Keratinocyte (primary cell): ENCODE data around the gene GPC3. TPM values are rescaled to one million over a fixed set of nuclear protein-coding genes. Genes with fewer than 3 reads are reported as not detected.

ENCODE experiments used
- DNase-seq: peaks from one replicate; pipeline ENCODE4 v3.0.0-alpha.2; 2011; ENCODE audit warnings: low read depth, missing footprints, low spot score
- FAIRE-seq: peaks from 2 replicates; lab custom pipeline; 2011; peaks lifted over from hg19 to GRCh38; lab: Jason Lieb, UNC
- H2AFZ ChIP-seq: 2 replicates; pipeline ENCODE4 v1.6.0; 2012; ENCODE audit warnings: low read length, control low read depth, inconsistent platforms; ENCODE audit not compliant: control insufficient read depth
- H3K27ac ChIP-seq: 2 replicates; pipeline ENCODE4 v1.5.1; 2011; ENCODE audit warnings: low read length; ENCODE audit not compliant: control insufficient read depth, insufficient read depth
- H3K27me3 ChIP-seq: 3 replicates; pipeline ENCODE4 v1.6.0; 2011; ENCODE audit warnings: low read length; ENCODE audit not compliant: control insufficient read depth, insufficient read depth; ENCODE audit errors: extremely low read depth
- H3K36me3 ChIP-seq, 2 experiments: 2 replicates in 1 of 2; 3 replicates in 1 of 2; pipeline ENCODE4 v1.5.1; 2011; ENCODE audit warnings: low read length in 2 of 2, mild to moderate bottlenecking in 1 of 2; ENCODE audit not compliant: control insufficient read depth in 2 of 2, insufficient read depth in 2 of 2; ENCODE audit errors: extremely low read depth in 1 of 2
- H3K4me1 ChIP-seq: 3 replicates; pipeline ENCODE4 v1.5.1; 2011; ENCODE audit warnings: low read length; ENCODE audit not compliant: control insufficient read depth, insufficient read depth; ENCODE audit errors: extremely low read depth
- H3K4me2 ChIP-seq: 3 replicates; pipeline ENCODE4 v1.6.0; 2011; ENCODE audit warnings: low read depth, low read length; ENCODE audit not compliant: control insufficient read depth, insufficient read depth; ENCODE audit errors: extremely low read depth
- H3K4me3 ChIP-seq, 3 experiments: fragments of 200-600 bp in 1 of 3; sonication (generic) in 1 of 3; 2 replicates in 2 of 3; 3 replicates in 1 of 3; pipeline ENCODE4 v1.5.1; 2011 to 2016; ENCODE audit warnings: low read length in 3 of 3, mild to moderate bottlenecking in 3 of 3, control low read depth in 2 of 3, inconsistent platforms in 1 of 3, low read depth in 1 of 3, mixed read lengths in 1 of 3, mixed run types in 1 of 3, moderate library complexity in 1 of 3; ENCODE audit not compliant: control insufficient read depth in 2 of 3, insufficient read depth in 2 of 3; ENCODE audit errors: extremely low read depth in 1 of 3
- H3K79me2 ChIP-seq: 2 replicates; pipeline ENCODE4 v1.6.0; 2012; ENCODE audit warnings: low read length; ENCODE audit not compliant: control insufficient read depth, insufficient read depth
- H3K9ac ChIP-seq: 3 replicates; pipeline ENCODE4 v1.6.0; 2011; ENCODE audit warnings: low read length; ENCODE audit not compliant: control insufficient read depth, insufficient read depth; ENCODE audit errors: extremely low read depth
- H3K9me1 ChIP-seq: 3 replicates; pipeline ENCODE4 v1.6.0; 2011; ENCODE audit warnings: low read length; ENCODE audit not compliant: control insufficient read depth, insufficient read depth; ENCODE audit errors: extremely low read depth
- H3K9me3 ChIP-seq: 2 replicates; pipeline ENCODE4 v1.5.1; 2012; ENCODE audit warnings: low read depth, low read length; ENCODE audit not compliant: control insufficient read depth
- H4K20me1 ChIP-seq: 3 replicates; pipeline ENCODE4 v1.6.0; 2011; ENCODE audit warnings: low read length; ENCODE audit not compliant: control insufficient read depth, insufficient read depth; ENCODE audit errors: extremely low read depth
- EZH2 ChIP-seq: IDR thresholded peaks from one replicate; pipeline ENCODE4 v1.6.1; 2012; ENCODE audit warnings: inconsistent platforms, mild to moderate bottlenecking, low read length, moderate library complexity
- dilution Hi-C: fragments of 300-500 bp; cut with MboI; formaldehyde crosslinking; loops from one replicate; pipeline ENCODE4 v1.7.0; 2020; ENCODE audit warnings: low sequenced_read_pairs; ENCODE audit not compliant: extremely low pct_ligation_motif_present
- polyA plus RNA-seq, 5 experiments: library from polyadenylated mRNA; depleted of rRNA in 3 of 5; stranded (reverse) in 3 of 5; stranded (forward) in 1 of 5; unstranded in 1 of 5; fragments of >200 nt; gene quantifications; 1 replicate in 1 of 5; 2 replicates in 3 of 5; 3 replicates in 1 of 5; pipeline versions ENCODE4 v1.2.1 to v1.2.3, GENCODE V29; 2011 to 2012; ENCODE audit warnings: missing spikeins in 2 of 5, low read depth in 1 of 5, low replicate concordance in 1 of 5
- TF ChIP-seq, protein P1 (sequence below), 3 experiments: IDR thresholded peaks in 1 of 3; conservative IDR thresholded peaks in 1 of 3; optimal IDR thresholded peaks in 1 of 3; 2 replicates in 2 of 3; 3 replicates in 1 of 3; pipeline versions ENCODE3 to v1.5.1; 2011; ENCODE audit warnings: low read length in 3 of 3, mild to moderate bottlenecking in 3 of 3, moderate library complexity in 2 of 3, control low read depth in 1 of 3, inconsistent platforms in 1 of 3; ENCODE audit not compliant: insufficient read depth in 2 of 3; ENCODE audit errors: extremely low read depth in 1 of 3

Gene GPC3
- polyA plus RNA-seq, 1 donor (not counting 4 experiments of a cell fraction or from before 2014, with no cell fraction given): 0.03 TPM

DNA sequence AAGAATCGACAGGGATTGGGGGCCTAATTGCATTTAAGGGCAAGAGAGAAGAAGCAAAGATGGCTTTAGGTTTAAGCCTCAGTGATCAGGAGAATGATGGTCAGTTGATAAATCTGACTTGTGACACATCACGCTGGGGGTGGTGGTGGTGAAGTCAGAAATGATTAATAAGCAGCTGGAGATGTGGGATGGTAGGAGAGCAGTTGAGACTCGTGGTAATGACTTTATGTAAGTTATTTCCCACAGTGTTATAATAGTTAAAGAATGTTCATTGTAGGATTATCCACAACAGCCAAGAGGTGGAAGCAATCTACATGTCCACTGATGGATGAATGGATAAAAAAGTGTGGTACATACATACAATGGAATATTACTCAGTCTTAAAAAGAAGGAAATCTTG lies 391.2 kb downstream of the GPC3 start:
- no peak for FAIRE-seq
- DNase-seq: no peak

DNA sequence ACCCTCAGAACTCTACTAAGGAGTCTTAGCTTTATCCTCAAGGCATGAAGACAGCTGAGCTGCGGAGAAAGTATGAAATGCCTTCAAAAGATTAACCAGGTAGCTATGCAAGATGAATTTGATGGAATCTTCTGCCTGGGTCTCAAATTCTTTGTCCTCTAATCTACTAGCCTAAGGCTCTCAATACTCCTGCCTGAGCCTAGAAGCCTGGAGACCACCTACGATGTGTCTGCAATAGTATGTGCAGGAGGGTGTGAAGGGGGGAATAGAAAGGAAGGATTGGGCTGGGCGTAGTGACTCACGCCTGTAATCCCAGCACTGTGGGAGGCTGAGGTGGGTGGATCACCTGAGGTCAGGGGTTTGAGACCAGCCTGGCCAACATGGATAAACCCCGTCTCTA lies 391.9 kb downstream of the GPC3 start:
- H3K27me3 ChIP-seq: no peaks in the 10 kb centered on the region
- DNase-seq (no peak), FAIRE-seq (no peak)
- H3K9ac ChIP-seq: no peak overlapping the region
- dilution Hi-C loops: no loop called here
- no peaks in the 10 kb centered on the region for H4K20me1 ChIP-seq
- H3K9me3 ChIP-seq: no peaks in the 10 kb centered on the region
- no peak for TF ChIP-seq EZH2
- TF ChIP-seq, protein P1, sequence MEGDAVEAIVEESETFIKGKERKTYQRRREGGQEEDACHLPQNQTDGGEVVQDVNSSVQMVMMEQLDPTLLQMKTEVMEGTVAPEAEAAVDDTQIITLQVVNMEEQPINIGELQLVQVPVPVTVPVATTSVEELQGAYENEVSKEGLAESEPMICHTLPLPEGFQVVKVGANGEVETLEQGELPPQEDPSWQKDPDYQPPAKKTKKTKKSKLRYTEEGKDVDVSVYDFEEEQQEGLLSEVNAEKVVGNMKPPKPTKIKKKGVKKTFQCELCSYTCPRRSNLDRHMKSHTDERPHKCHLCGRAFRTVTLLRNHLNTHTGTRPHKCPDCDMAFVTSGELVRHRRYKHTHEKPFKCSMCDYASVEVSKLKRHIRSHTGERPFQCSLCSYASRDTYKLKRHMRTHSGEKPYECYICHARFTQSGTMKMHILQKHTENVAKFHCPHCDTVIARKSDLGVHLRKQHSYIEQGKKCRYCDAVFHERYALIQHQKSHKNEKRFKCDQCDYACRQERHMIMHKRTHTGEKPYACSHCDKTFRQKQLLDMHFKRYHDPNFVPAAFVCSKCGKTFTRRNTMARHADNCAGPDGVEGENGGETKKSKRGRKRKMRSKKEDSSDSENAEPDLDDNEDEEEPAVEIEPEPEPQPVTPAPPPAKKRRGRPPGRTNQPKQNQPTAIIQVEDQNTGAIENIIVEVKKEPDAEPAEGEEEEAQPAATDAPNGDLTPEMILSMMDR (optimal IDR thresholded peaks at IDR 0.05 in 1 of 3, IDR thresholded peaks at IDR 0.05 in 1 of 3, conservative IDR thresholded peaks at IDR 0.05 in 1 of 3; ENCODE audit: extremely low read depth in 1 of 3, insufficient read depth in 2 of 3, low read length in 3 of 3): no peak
- no peak overlapping the region for H3K4me3 ChIP-seq
- no peak overlapping the region for H2AFZ ChIP-seq
- no peaks in the 10 kb centered on the region for H3K36me3 ChIP-seq
- H3K4me2 ChIP-seq: no peak overlapping the region
- no peaks in the 10 kb centered on the region for H3K79me2 ChIP-seq
- no peaks in the 10 kb centered on the region for H3K9me1 ChIP-seq
- H3K27ac ChIP-seq: no peak overlapping the region
- no peaks in the 10 kb centered on the region for H3K4me1 ChIP-seq

More for the DNA sequence above, 391.2 kb downstream of the GPC3 start:
- no peaks in the 10 kb centered on the region for H3K9me1 ChIP-seq
- H2AFZ ChIP-seq: no peak overlapping the region
- no peaks in the 10 kb centered on the region for H4K20me1 ChIP-seq
- no peaks in the 10 kb centered on the region for H3K27me3 ChIP-seq
- no peak overlapping the region for H3K4me3 ChIP-seq
- H3K9me3 ChIP-seq: no peaks in the 10 kb centered on the region
- H3K36me3 ChIP-seq: no peaks in the 10 kb centered on the region
- H3K9ac ChIP-seq: no peak overlapping the region
- dilution Hi-C loops: no loop called here
- no peak overlapping the region for H3K27ac ChIP-seq
- H3K4me1 ChIP-seq: no peaks in the 10 kb centered on the region
- TF ChIP-seq, protein P1 (optimal IDR thresholded peaks at IDR 0.05 in 1 of 3, IDR thresholded peaks at IDR 0.05 in 1 of 3, conservative IDR thresholded peaks at IDR 0.05 in 1 of 3; ENCODE audit: extremely low read depth in 1 of 3, insufficient read depth in 2 of 3, low read length in 3 of 3): no peak
- no peak for TF ChIP-seq EZH2
- H3K79me2 ChIP-seq: no peaks in the 10 kb centered on the region
- no peak overlapping the region for H3K4me2 ChIP-seq
